H1 (cell line): ENCODE measurements around the gene PAPSS2. TPM values are rescaled to one million over a fixed set of nuclear protein-coding genes. Genes with fewer than 3 reads are reported as not detected.

Source experiments
- CTCF ChIA-PET: fragments of 300-600 bp; sonication (Branson Sonifier 250); formaldehyde crosslinking; loops from one replicate; lab custom pipeline; 2021; ENCODE audit not compliant: partially characterized antibody; lab: Charles Lee
- POLR2A ChIA-PET: fragments of 300-600 bp; sonication (Branson Sonifier 250); formaldehyde crosslinking; loops from one replicate; lab custom pipeline; 2021; ENCODE audit warnings: inconsistent platforms; ENCODE audit not compliant: partially characterized antibody; lab: Charles Lee
- DNase-seq, 2 experiments: peaks; one replicate each; pipeline versions ENCODE4 v3.0.0 to v3.0.0-alpha.2; 2010 to 2022; ENCODE audit warnings: low spot score in 2 of 2, low read depth in 1 of 2, mixed read lengths in 1 of 2
- FAIRE-seq: peaks from 2 replicates; lab custom pipeline; 2011; peaks lifted over from hg19 to GRCh38; lab: Jason Lieb, UNC
- H2AFZ ChIP-seq: 2 replicates; pipeline ENCODE4 v1.8.1; 2012; ENCODE audit warnings: low read length, inconsistent platforms
- H2AK5ac ChIP-seq: 2 replicates; pipeline ENCODE4 v1.6.1; 2013; ENCODE audit warnings: low read depth, low read length
- H2BK120ac ChIP-seq: replicated peaks from 2 replicates; pipeline ENCODE3; 2013; ENCODE audit warnings: low read depth, low read length, inconsistent platforms
- H2BK12ac ChIP-seq: 2 replicates; pipeline ENCODE4 v1.6.1; 2013; ENCODE audit warnings: low read depth, low read length
- H2BK15ac ChIP-seq: 2 replicates; pipeline ENCODE4 v1.6.1; 2013; ENCODE audit warnings: low read length
- H2BK20ac ChIP-seq: 2 replicates; pipeline ENCODE4 v1.6.1; 2013; ENCODE audit warnings: low read length
- H2BK5ac ChIP-seq: 2 replicates; pipeline ENCODE4 v1.6.1; 2013; ENCODE audit warnings: low read depth, low read length
- H3K14ac ChIP-seq: 2 replicates; pipeline ENCODE4 v1.6.1; 2013; ENCODE audit warnings: inconsistent platforms; ENCODE audit not compliant: insufficient read length
- H3K18ac ChIP-seq: 2 replicates; pipeline ENCODE4 v1.6.1; 2013; ENCODE audit warnings: low read length; ENCODE audit errors: extremely low read depth
- H3K23ac ChIP-seq: 2 replicates; pipeline ENCODE4 v1.6.1; 2013; ENCODE audit warnings: inconsistent platforms; ENCODE audit not compliant: insufficient read length
- H3K23me2 ChIP-seq: 2 replicates; pipeline ENCODE4 v1.6.1; 2013; ENCODE audit warnings: low read depth, low read length
- H3K27ac ChIP-seq: 2 replicates; pipeline ENCODE4 v1.6.1; 2011; ENCODE audit warnings: low read depth, low read length, inconsistent platforms
- H3K27me3 ChIP-seq, 4 experiments: replicated peaks in 1 of 4; 1 replicate in 1 of 4; 2 replicates in 3 of 4; pipeline versions ENCODE4 v1.6.1 to v1.8.1; 2011 to 2013; ENCODE audit warnings: low read length in 3 of 4, mild to moderate bottlenecking in 3 of 4, inconsistent platforms in 2 of 4, mixed read lengths in 2 of 4, moderate library complexity in 1 of 4; ENCODE audit not compliant: control insufficient read depth in 3 of 4, insufficient read depth in 3 of 4; ENCODE audit errors: extremely low read depth in 1 of 4
- H3K36me3 ChIP-seq, 4 experiments: 2 replicates each; pipeline versions ENCODE4 v1.6.1 to v1.8.1; 2011 to 2013; ENCODE audit warnings: mild to moderate bottlenecking in 4 of 4, low read length in 3 of 4, moderate library complexity in 2 of 4, control low read depth in 1 of 4, inconsistent platforms in 1 of 4; ENCODE audit not compliant: insufficient read depth in 4 of 4, control insufficient read depth in 2 of 4
- H3K4ac ChIP-seq: replicated peaks from 2 replicates; pipeline ENCODE3; 2013; ENCODE audit warnings: low read length, low read depth, mixed read lengths, inconsistent platforms; ENCODE audit not compliant: insufficient read length
- H3K4me1 ChIP-seq, 4 experiments: replicated peaks in 1 of 4; 1 replicate in 1 of 4; 2 replicates in 3 of 4; pipeline versions ENCODE4 v1.6.1 to v1.8.1; 2011 to 2013; ENCODE audit warnings: low read length in 3 of 4, inconsistent platforms in 2 of 4, mixed read lengths in 1 of 4; ENCODE audit not compliant: insufficient read depth in 4 of 4, control insufficient read depth in 3 of 4
- H3K4me2 ChIP-seq, 2 experiments: 2 replicates each; pipeline versions ENCODE4 v1.6.1 to v1.8.1; 2011 to 2013; ENCODE audit warnings: low read depth in 2 of 2, low read length in 2 of 2, control low read depth in 1 of 2, inconsistent platforms in 1 of 2, mild to moderate bottlenecking in 1 of 2; ENCODE audit not compliant: insufficient read depth in 1 of 2
- H3K4me3 ChIP-seq, 4 experiments: fragments of 200-600, 300-600 bp in 1 of 4; sonication (generic), shearing (Covaris generic), sonication (Bioruptor Twin) in 1 of 4; 2 replicates each; pipeline versions ENCODE4 v1.5.1 to v1.8.1; 2011 to 2016; ENCODE audit warnings: low read length in 4 of 4, low read depth in 3 of 4, control low read depth in 2 of 4, inconsistent platforms in 2 of 4, mild to moderate bottlenecking in 2 of 4, mixed read lengths in 1 of 4, moderate library complexity in 1 of 4; ENCODE audit not compliant: insufficient read depth in 2 of 4; ENCODE audit errors: extremely low read depth in 1 of 4
- H3K56ac ChIP-seq: replicated peaks from 2 replicates; pipeline ENCODE3; 2013; ENCODE audit warnings: low read depth, mild to moderate bottlenecking, mixed read lengths, low read length, inconsistent platforms; ENCODE audit not compliant: insufficient read length
- H3K79me1 ChIP-seq: 2 replicates; pipeline ENCODE4 v1.6.1; 2013; ENCODE audit warnings: low read depth, low read length, control low read depth
- H3K79me2 ChIP-seq, 2 experiments: 2 replicates each; pipeline versions ENCODE4 v1.6.1 to v1.8.1; 2012 to 2013; ENCODE audit warnings: low read length in 2 of 2, mild to moderate bottlenecking in 2 of 2, inconsistent platforms in 1 of 2; ENCODE audit not compliant: insufficient read depth in 2 of 2, control insufficient read depth in 1 of 2
- H3K9ac ChIP-seq, 4 experiments: replicated peaks in 1 of 4; 1 replicate in 1 of 4; 2 replicates in 3 of 4; pipeline versions ENCODE4 v1.6.1 to v1.8.1; 2011 to 2013; ENCODE audit warnings: low read depth in 3 of 4, low read length in 3 of 4, control low read depth in 2 of 4, mild to moderate bottlenecking in 2 of 4, moderate library complexity in 2 of 4, inconsistent platforms in 1 of 4; ENCODE audit errors: extremely low read depth in 1 of 4
- H3K9me3 ChIP-seq, 2 experiments: 2 replicates each; pipeline versions ENCODE4 v1.6.1 to v1.8.1; 2012 to 2013; ENCODE audit warnings: mild to moderate bottlenecking in 2 of 2, moderate library complexity in 2 of 2, control low read depth in 1 of 2, inconsistent platforms in 1 of 2, low read depth in 1 of 2, low read length in 1 of 2, mixed read lengths in 1 of 2; ENCODE audit not compliant: insufficient read depth in 2 of 2
- H4K20me1 ChIP-seq, 2 experiments: replicated peaks in 1 of 2; 2 replicates each; pipeline versions ENCODE3 to v1.8.1; 2011 to 2013; ENCODE audit warnings: inconsistent platforms in 2 of 2, low read length in 2 of 2, mild to moderate bottlenecking in 1 of 2; ENCODE audit not compliant: insufficient read depth in 2 of 2, control insufficient read depth in 1 of 2
- H4K5ac ChIP-seq: 2 replicates; pipeline ENCODE4 v1.6.1; 2013; ENCODE audit warnings: low read length, low read depth, mixed read lengths, inconsistent platforms; ENCODE audit not compliant: insufficient read length
- H4K8ac ChIP-seq: 2 replicates; pipeline ENCODE4 v1.8.0; 2013; ENCODE audit warnings: mild to moderate bottlenecking, moderate library complexity, low read length, inconsistent platforms; ENCODE audit not compliant: insufficient read depth; ENCODE audit errors: extremely low read depth
- H4K91ac ChIP-seq: replicated peaks from 2 replicates; pipeline ENCODE3; 2013; ENCODE audit warnings: low read length, mixed read lengths, inconsistent platforms; ENCODE audit not compliant: insufficient read length
- ATF3 ChIP-seq: IDR thresholded peaks from 2 replicates; pipeline ENCODE4 v1.6.1; 2011; ENCODE audit warnings: low read depth, mild to moderate bottlenecking, low read length; ENCODE audit not compliant: insufficient read depth
- EGR1 ChIP-seq: IDR thresholded peaks from 2 replicates; pipeline ENCODE4 v1.6.1; 2011; ENCODE audit warnings: low read depth, low read length, borderline replicate concordance
- GABPA ChIP-seq: IDR thresholded peaks from 2 replicates; pipeline ENCODE4 v1.6.1; 2011; ENCODE audit warnings: mild to moderate bottlenecking, low read length, moderate library complexity, borderline replicate concordance; ENCODE audit not compliant: insufficient read depth
- JUND ChIP-seq: IDR thresholded peaks from 2 replicates; pipeline ENCODE4 v1.6.1; 2011; ENCODE audit warnings: mild to moderate bottlenecking, improper control_type of control experiment, low read length
- MAFK ChIP-seq: IDR thresholded peaks from 2 replicates; pipeline ENCODE4 v1.6.1; 2012; ENCODE audit warnings: low read depth, mild to moderate bottlenecking, improper control_type of control experiment, low read length
- NRF1 ChIP-seq: IDR thresholded peaks from 2 replicates; pipeline ENCODE4 v1.6.1; 2011; ENCODE audit warnings: mild to moderate bottlenecking, low read depth, low read length, improper control_type of control experiment
- POLR2AphosphoS5 ChIP-seq: IDR thresholded peaks from 2 replicates; pipeline ENCODE4 v1.6.1; 2011; ENCODE audit warnings: low read depth, low read length
- SP4 ChIP-seq: IDR thresholded peaks from 2 replicates; pipeline ENCODE4 v1.6.1; 2012; ENCODE audit warnings: low read length, inconsistent platforms
- ZNF274 ChIP-seq: IDR thresholded peaks from 2 replicates; pipeline ENCODE4 v1.7.0; 2012; ENCODE audit warnings: low read length, borderline replicate concordance; ENCODE audit errors: extremely low read depth
- WGBS, 2 experiments: shearing (Covaris generic) in 1 of 2; methylation state at CpG; one replicate each; pipeline versions ENCODE4 v1.1.6 to v1.1.7; 2013 to 2015; ENCODE audit warnings: low lambda C conversion rate in 2 of 2, mixed read lengths in 2 of 2, inconsistent platforms in 1 of 2, low coverage in 1 of 2, missing lambda C conversion rate in 1 of 2; ENCODE audit not compliant: insufficient replicate concordance in 2 of 2, insufficient coverage in 1 of 2, insufficient read length in 1 of 2; ENCODE audit errors: extremely low coverage in 1 of 2, missing lambda C conversion rate in 1 of 2; 5-methylcytosine and 5-hydroxymethylcytosine counted together
- polyA plus RNA-seq, 7 experiments: library from polyadenylated mRNA; depleted of rRNA in 3 of 7; stranded (reverse) in 5 of 7; unstranded in 2 of 7; fragments of >200 nt in 5 of 7; fragments of 200-250 nt in 2 of 7; gene quantifications; 1 replicate in 5 of 7; 2 replicates in 1 of 7; 4 replicates in 1 of 7; pipeline versions ENCODE4 v1.2.1 to v1.2.3, GENCODE V29; 2011 to 2013; ENCODE audit warnings: missing spikeins in 2 of 7, mixed read lengths in 2 of 7
- total RNA-seq: library from RNA; stranded (reverse); fragmentation: NEBNext Ultra II Directional; extraction: Animal tissue kit (Norgen Biotek cat#: 25700); gene quantifications from 2 replicates; pipeline ENCODE4 v1.2.1, GENCODE V29; 2021
- TF ChIP-seq, protein P1 (sequence below): IDR thresholded peaks from 2 replicates; pipeline ENCODE4 v1.6.1; 2012; ENCODE audit warnings: low read length, inconsistent platforms

The PAPSS2 gene
- total and polyA plus RNA-seq, 2 of the 8 experiments (the other 6 are each of a cell fraction or from before 2014, with no cell fraction given): 7.6 to 20.2 TPM

DNA sequence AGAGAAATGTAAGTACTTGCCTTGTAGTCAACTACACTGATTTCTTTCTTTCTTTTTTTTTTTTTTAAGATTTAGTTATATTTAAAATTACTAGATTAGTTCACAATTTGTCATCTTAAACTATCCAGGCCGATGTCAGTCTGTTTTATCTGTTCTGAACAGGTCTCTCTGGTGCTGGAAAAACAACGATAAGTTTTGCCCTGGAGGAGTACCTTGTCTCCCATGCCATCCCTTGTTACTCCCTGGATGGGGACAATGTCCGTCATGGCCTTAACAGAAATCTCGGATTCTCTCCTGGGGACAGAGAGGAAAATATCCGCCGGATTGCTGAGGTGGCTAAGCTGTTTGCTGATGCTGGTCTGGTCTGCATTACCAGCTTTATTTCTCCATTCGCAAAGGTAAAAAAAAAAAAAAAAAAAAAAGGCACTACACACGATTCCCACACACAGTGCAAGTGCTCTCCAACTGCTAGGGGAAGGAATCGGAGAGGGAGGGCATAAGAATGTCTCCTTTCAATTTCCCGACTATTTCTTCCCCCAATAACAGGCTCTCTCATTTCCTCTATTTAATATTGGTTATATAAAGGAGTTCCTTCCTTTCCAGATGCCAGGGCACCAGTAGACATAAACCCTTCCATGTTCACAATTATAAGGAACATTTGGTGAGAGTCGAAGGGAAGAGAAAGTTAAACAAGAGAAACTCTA, 53.4 kb downstream of the PAPSS2 start:
- no peak overlapping the region for H3K23ac ChIP-seq
- CTCF ChIA-PET: interaction anchor here (1.5 kb wide), 1 partner anchor 179 kb away, joined by 3 read pairs; no protein-coding TSS in a partner anchor
- H4K5ac ChIP-seq: no peak overlapping the region
- no peak overlapping the region for H4K8ac ChIP-seq
- no peaks in the 10 kb centered on the region for H4K20me1 ChIP-seq
- no peak overlapping the region for H3K4ac ChIP-seq
- no peak overlapping the region for H3K18ac ChIP-seq
- no peaks in the 10 kb centered on the region for H3K79me1 ChIP-seq
- POLR2A ChIA-PET: no interaction called here
- no peaks in the 10 kb centered on the region for H3K27me3 ChIP-seq
- no peak overlapping the region for H2BK20ac ChIP-seq
- H3K9ac ChIP-seq: no peak overlapping the region
- H3K79me2 ChIP-seq: no peaks in the 10 kb centered on the region
- no peak overlapping the region for H2BK5ac ChIP-seq
- no peak overlapping the region for H2AK5ac ChIP-seq
- H4K91ac ChIP-seq: no peak overlapping the region
- H3K27ac ChIP-seq: no peak overlapping the region
- no peak overlapping the region for H3K4me2 ChIP-seq
- no peak for FAIRE-seq
- H3K9me3 ChIP-seq: no peaks in the 10 kb centered on the region
- TF ChIP-seq ATF3: no peak
- TF ChIP-seq JUND: no peak
- no peak for TF ChIP-seq ZNF274
- TF ChIP-seq, protein P1, sequence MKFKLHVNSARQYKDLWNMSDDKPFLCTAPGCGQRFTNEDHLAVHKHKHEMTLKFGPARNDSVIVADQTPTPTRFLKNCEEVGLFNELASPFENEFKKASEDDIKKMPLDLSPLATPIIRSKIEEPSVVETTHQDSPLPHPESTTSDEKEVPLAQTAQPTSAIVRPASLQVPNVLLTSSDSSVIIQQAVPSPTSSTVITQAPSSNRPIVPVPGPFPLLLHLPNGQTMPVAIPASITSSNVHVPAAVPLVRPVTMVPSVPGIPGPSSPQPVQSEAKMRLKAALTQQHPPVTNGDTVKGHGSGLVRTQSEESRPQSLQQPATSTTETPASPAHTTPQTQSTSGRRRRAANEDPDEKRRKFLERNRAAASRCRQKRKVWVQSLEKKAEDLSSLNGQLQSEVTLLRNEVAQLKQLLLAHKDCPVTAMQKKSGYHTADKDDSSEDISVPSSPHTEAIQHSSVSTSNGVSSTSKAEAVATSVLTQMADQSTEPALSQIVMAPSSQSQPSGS: no peak
- no peak for TF ChIP-seq EGR1
- TF ChIP-seq MAFK: no peak
- no peak for TF ChIP-seq GABPA
- TF ChIP-seq POLR2AphosphoS5: no peak
- TF ChIP-seq SP4: no peak
- no peak for TF ChIP-seq NRF1
- H3K36me3 ChIP-seq: peaks cover 0 to 16% (median 6%) of the 10 kb centered on the region in 4 experiments; a peak in 3 of 8 replicates
- no peak overlapping the region for H2BK12ac ChIP-seq
- no peak overlapping the region for H3K4me3 ChIP-seq
- H3K23me2 ChIP-seq: no peaks in the 10 kb centered on the region
- no peaks in the 10 kb centered on the region for H3K4me1 ChIP-seq
- no peak overlapping the region for H3K56ac ChIP-seq
- 82% methylated on average over 10 of the region's 11 CpGs; no CpG with 5 or more reads in 1 of the 2 experiments for WGBS, 2 experiments
- DNase-seq: no peak
- H2BK120ac ChIP-seq: no peak overlapping the region
- H3K14ac ChIP-seq: no peak overlapping the region
- no peak overlapping the region for H2AFZ ChIP-seq
- H2BK15ac ChIP-seq: no peak overlapping the region
